IPS-18c (cell line): ENCODE measurements around the gene CTAG1B.
"Not testable (repeated sequence)": the region's sequence is repeated elsewhere in the genome, so short reads cannot be mapped to it uniquely, and the experiment has no call there.

Experiments
- H3K4me3 ChIP-seq: 2 replicates; pipeline ENCODE4 v1.7.0; 2013; ENCODE audit warnings: low read depth, mild to moderate bottlenecking, low read length, moderate library complexity; ENCODE audit not compliant: insufficient read depth
- H3K9me3 ChIP-seq: one replicate; pipeline ENCODE4 v1.6.1; 2013; ENCODE audit warnings: mild to moderate bottlenecking, low read length, moderate library complexity; ENCODE audit not compliant: control insufficient read depth, insufficient read depth

CTAG1B gene

GRCh38 chrX:154598656-154599055 lies 20.4 kb downstream of the CTAG1B start:
- H3K4me3 ChIP-seq = no peak overlapping the region
- H3K9me3 ChIP-seq = peaks cover 12% of the 10 kb centered on the region

- no peak overlapping the region for H3K4me3 ChIP-seq
- peaks cover 12% of the 10 kb centered on the region for H3K9me3 ChIP-seq
These were observed 21.9 kb downstream of the CTAG1B start for GRCh38 chrX:154597221-154597620.

- peaks cover 11% of the 10 kb centered on the region for H3K9me3 ChIP-seq
- no peak overlapping the region; the same call in 1 of the 2 replicates for H3K4me3 ChIP-seq
These were observed 22.7 kb downstream of the CTAG1B start for GRCh38 chrX:154596290-154596929.

GRCh38 chrX:154595559-154596249 lies 23.4 kb downstream of the CTAG1B start:
- peaks cover 11% of the 10 kb centered on the region for H3K9me3 ChIP-seq
- no peak overlapping the region; the same call in 1 of the 2 replicates for H3K4me3 ChIP-seq

- Histone ChIP-seq H3K9me3 (peaks cover 11% of the 10 kb centered on the region), H3K4me3 (no peak overlapping the region)
These were observed 24.6 kb downstream of the CTAG1B start for GRCh38 chrX:154594491-154594890.

GRCh38 chrX:154593201-154593600 lies 25.9 kb downstream of the CTAG1B start:
- peaks cover 7% of the 10 kb centered on the region for H3K9me3 ChIP-seq
- no peak overlapping the region for H3K4me3 ChIP-seq

GRCh38 chrX:154592505-154592904 lies 26.6 kb downstream of the CTAG1B start:
- no peak overlapping the region for H3K4me3 ChIP-seq
- peaks cover 4% of the 10 kb centered on the region for H3K9me3 ChIP-seq

- not testable (repeated sequence) for H3K4me3 ChIP-seq, H3K9me3 ChIP-seq
These were observed 28.7 kb downstream of the CTAG1B start for GRCh38 chrX:154590415-154590814.

- H3K4me3 ChIP-seq, H3K9me3 ChIP-seq: not testable (repeated sequence)
These were observed 34.4 kb downstream of the CTAG1B start, which contains the start of gene CTAG1A for GRCh38 chrX:154584585-154585183. TSS of gene CTAG1A (plus strand) at chrX:154585133. CDS start at chrX:154585207, 74 bp downstream.

- H3K4me3 ChIP-seq = not testable (repeated sequence)
These were observed 36.1 kb downstream of the CTAG1B start for GRCh38 chrX:154582994-154583393.

GRCh38 chrX:154575076-154575475 lies 44.0 kb downstream of the CTAG1B start:
- not testable (repeated sequence) for H3K9me3 ChIP-seq, H3K4me3 ChIP-seq

More at GRCh38 chrX:154582994-154583393, 36.1 kb downstream of the CTAG1B start:
- not testable (repeated sequence) for H3K9me3 ChIP-seq

GRCh38 chrX:154573061-154573460 lies 46.0 kb downstream of the CTAG1B start:
- H3K9me3 ChIP-seq, H3K4me3 ChIP-seq: not testable (repeated sequence)

- H3K9me3 ChIP-seq, H3K4me3 ChIP-seq: not testable (repeated sequence)
These were observed 48.7 kb downstream of the CTAG1B start for GRCh38 chrX:154570361-154570760.
